ENCODE results near the gene NGRN. TPM values are rescaled to one million over a fixed set of nuclear protein-coding genes. Genes with fewer than 3 reads are reported as not detected.

Gene NGRN
- polyA plus RNA-seq, 1 donor from 2014 or later, result 466 TPM

DNA sequence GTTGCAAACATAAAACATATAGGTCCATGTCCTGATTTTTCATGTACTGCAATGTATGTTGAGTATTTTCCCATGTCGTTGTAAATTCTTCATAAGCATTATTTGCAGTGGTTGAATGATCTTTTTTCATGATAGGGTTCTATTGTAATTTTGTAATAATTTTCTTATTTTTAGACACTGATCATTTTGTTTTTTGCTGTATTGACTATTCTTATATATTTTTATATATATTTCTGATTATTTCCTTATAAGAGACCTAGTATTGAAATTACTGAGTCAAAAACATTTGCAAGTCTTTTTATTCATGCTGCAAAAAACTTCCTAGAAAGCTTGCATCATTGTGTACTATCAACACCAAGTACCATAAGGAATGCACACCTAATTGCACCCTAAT lies 55.4 kb downstream of the NGRN start:
- Histone ChIP-seq H3K9me2 (ENCODE audit: insufficient read depth, low read length) (no peaks in the 10 kb centered on the region), H2AFZ (ENCODE audit: low read depth, low read length) (no peak overlapping the region), H3K4me2 (ENCODE audit: low read length) (no peak overlapping the region), H3K4me3 (ENCODE audit: low read length) (no peak overlapping the region), H3K9ac (ENCODE audit: low read length) (no peak overlapping the region), H3K9me3 (ENCODE audit: low read length) (no peaks in the 10 kb centered on the region), H3K27ac (ENCODE audit: low read length) (no peak overlapping the region), H3F3A (ENCODE audit: insufficient read depth, low read length, poor library complexity, severe bottlenecking) (no peaks in the 10 kb centered on the region), H4K20me1 (ENCODE audit: insufficient read depth) (no peaks in the 10 kb centered on the region), H3K79me2 (replicated peaks; ENCODE audit: insufficient read depth, low read length) (no peaks in the 10 kb centered on the region), H3K36me3 (ENCODE audit: insufficient read depth, low read length) (no peaks in the 10 kb centered on the region), H3K27me3 (ENCODE audit: insufficient read depth, low read depth, low read length) (no peaks in the 10 kb centered on the region)
- TF ChIP-seq SMC3 (conservative IDR thresholded peaks at IDR 0.05; ENCODE audit: poor library complexity), result no peak
- TF ChIP-seq, protein P1, sequence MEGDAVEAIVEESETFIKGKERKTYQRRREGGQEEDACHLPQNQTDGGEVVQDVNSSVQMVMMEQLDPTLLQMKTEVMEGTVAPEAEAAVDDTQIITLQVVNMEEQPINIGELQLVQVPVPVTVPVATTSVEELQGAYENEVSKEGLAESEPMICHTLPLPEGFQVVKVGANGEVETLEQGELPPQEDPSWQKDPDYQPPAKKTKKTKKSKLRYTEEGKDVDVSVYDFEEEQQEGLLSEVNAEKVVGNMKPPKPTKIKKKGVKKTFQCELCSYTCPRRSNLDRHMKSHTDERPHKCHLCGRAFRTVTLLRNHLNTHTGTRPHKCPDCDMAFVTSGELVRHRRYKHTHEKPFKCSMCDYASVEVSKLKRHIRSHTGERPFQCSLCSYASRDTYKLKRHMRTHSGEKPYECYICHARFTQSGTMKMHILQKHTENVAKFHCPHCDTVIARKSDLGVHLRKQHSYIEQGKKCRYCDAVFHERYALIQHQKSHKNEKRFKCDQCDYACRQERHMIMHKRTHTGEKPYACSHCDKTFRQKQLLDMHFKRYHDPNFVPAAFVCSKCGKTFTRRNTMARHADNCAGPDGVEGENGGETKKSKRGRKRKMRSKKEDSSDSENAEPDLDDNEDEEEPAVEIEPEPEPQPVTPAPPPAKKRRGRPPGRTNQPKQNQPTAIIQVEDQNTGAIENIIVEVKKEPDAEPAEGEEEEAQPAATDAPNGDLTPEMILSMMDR (IDR thresholded peaks at IDR 0.05; ENCODE audit: poor library complexity, severe bottlenecking), result no peak
- TF ChIP-seq REST (IDR thresholded peaks at IDR 0.05; ENCODE audit: borderline replicate concordance), result no peak
- TF ChIP-seq POLR2AphosphoS5 (IDR thresholded peaks at IDR 0.05), result no peak
- no peak for TF ChIP-seq TAF1 (IDR thresholded peaks at IDR 0.05; ENCODE audit: low read depth)

Small RNAs within 50 kb of the gene (small RNA-seq; reads per million reads assigned to genes)
- gene AC091167.3 (0 reads per million in 3 experiments), gene RN7SL736P (0 reads per million in 3 experiments)

Other genes with a start within 250 kb of the NGRN start
- gene IDH2, start 163.2 kb upstream of the NGRN start, polyA plus RNA-seq, result 84.7 and 102 TPM in 2 replicates
- gene SEMA4B, start 64.3 kb upstream of the NGRN start, polyA plus RNA-seq, result 11.0 and 12.1 TPM in 2 replicates
- gene CIB1, start 31.7 kb upstream of the NGRN start, polyA plus RNA-seq, result 9.4 and 10.2 TPM in 2 replicates
- 4.3 and 5.8 TPM in 2 replicates for gene GDPGP1, start 31.5 kb upstream of the NGRN start, polyA plus RNA-seq
- 0.33 TPM in 1 of 2 replicates, not detected in the other for gene TTLL13, start 16.1 kb upstream of the NGRN start, polyA plus RNA-seq
- 6.8 and 7.0 TPM in 2 replicates for gene ZNF774, start 86.6 kb downstream of the NGRN start, polyA plus RNA-seq
- gene IQGAP1, start 122.6 kb downstream of the NGRN start, polyA plus RNA-seq, result 16.6 and 21.2 TPM in 2 replicates